GM12873 (cell line): Measurements from ENCODE around the gene CAMTA1.

Source experiments
- CTCF ChIP-seq: IDR thresholded peaks from 2 replicates; pipeline ENCODE4 v1.5.1; 2012; ENCODE audit warnings: low read depth, mild to moderate bottlenecking, moderate library complexity, low read length, control low read depth; ENCODE audit not compliant: insufficient read depth; ENCODE audit errors: missing control alignments

The CAMTA1 gene

GRCh38 chr1:7572654-7573152 is 787.4 kb downstream of the CAMTA1 start:
- TF ChIP-seq CTCF, result no peak

- TF ChIP-seq CTCF, result no peak
Observed at GRCh38 chr1:7573481-7573880, 788.2 kb downstream of the CAMTA1 start.

GRCh38 chr1:7574121-7575040 is 789.1 kb downstream of the CAMTA1 start:
- no peak for TF ChIP-seq CTCF

- no peak for TF ChIP-seq CTCF
Observed at GRCh38 chr1:7575041-7575400, 789.8 kb downstream of the CAMTA1 start.

- TF ChIP-seq CTCF, result peak; percentile 10
Observed at GRCh38 chr1:7576946-7577657, 791.8 kb downstream of the CAMTA1 start.

- no peak for TF ChIP-seq CTCF
Observed at GRCh38 chr1:7578206-7578605, 793.0 kb downstream of the CAMTA1 start.

GRCh38 chr1:7579016-7579415 is 793.8 kb downstream of the CAMTA1 start:
- TF ChIP-seq CTCF, result no peak
